GM12891 (cell line): ENCODE results near the gene PDZD2.

Experiments used
- POLR2A ChIP-seq: IDR thresholded peaks from 2 replicates; pipeline ENCODE4 v1.6.1; 2011; ENCODE audit warnings: low read depth, low read length, control low read depth
- POLR2AphosphoS5 ChIP-seq: IDR thresholded peaks from 2 replicates; pipeline ENCODE4 v1.6.1; 2011; ENCODE audit warnings: low read depth, low read length, control low read depth
- POU2F2 ChIP-seq: IDR thresholded peaks from 2 replicates; pipeline ENCODE4 v1.6.1; 2011; ENCODE audit warnings: low read depth, mild to moderate bottlenecking, control low read depth, low read length, moderate library complexity
- SPI1 ChIP-seq: IDR thresholded peaks from 2 replicates; pipeline ENCODE4 v1.6.1; 2011; ENCODE audit warnings: low read depth, low read length, control low read depth
- TAF1 ChIP-seq: IDR thresholded peaks from 2 replicates; pipeline ENCODE4 v1.6.1; 2011; ENCODE audit warnings: low read depth, low read length, control low read depth

DNA sequence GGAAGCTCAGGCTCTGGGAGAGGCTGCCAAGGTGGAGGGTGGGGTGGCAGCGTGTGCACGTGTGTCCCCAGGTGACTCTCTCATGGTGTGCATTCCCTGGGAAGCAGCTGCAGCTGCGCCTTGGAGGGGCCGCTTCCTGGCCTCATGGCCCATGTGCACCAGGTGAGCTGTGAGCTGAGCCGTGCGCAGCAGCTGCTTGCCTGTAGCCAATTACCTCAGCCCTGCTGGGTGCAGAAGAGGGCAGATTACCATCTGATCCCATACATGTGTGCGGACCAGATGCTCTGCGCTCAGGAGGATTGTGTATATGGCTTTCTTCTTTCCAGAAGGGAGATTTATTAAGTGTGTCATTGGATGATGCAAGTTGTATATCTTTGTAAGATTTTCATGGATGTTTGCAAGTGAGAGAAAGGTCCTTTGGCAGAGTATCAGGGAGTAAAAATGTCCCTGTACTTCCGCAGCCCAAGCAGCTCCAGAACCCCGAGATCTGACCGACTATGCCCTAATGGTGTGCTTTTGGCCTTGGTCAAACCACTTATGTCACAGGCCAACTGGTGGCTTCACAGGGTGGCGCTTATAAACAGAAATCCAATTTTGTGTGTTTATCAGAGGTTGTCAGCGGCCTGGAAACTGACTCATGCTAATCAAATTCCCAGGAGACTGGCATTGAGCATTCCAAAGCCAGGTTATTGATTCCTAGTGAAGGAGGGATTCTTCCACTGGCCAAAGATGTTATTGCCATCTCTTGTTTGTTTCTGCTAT lies 305.9 kb downstream of the PDZD2 start:
- TF ChIP-seq POLR2A (no peak), POLR2AphosphoS5 (no peak), POU2F2 (no peak), SPI1 (no peak), TAF1 (no peak)
